Measurements from ENCODE around the gene ELMOD1.

ELMOD1 gene

DNA sequence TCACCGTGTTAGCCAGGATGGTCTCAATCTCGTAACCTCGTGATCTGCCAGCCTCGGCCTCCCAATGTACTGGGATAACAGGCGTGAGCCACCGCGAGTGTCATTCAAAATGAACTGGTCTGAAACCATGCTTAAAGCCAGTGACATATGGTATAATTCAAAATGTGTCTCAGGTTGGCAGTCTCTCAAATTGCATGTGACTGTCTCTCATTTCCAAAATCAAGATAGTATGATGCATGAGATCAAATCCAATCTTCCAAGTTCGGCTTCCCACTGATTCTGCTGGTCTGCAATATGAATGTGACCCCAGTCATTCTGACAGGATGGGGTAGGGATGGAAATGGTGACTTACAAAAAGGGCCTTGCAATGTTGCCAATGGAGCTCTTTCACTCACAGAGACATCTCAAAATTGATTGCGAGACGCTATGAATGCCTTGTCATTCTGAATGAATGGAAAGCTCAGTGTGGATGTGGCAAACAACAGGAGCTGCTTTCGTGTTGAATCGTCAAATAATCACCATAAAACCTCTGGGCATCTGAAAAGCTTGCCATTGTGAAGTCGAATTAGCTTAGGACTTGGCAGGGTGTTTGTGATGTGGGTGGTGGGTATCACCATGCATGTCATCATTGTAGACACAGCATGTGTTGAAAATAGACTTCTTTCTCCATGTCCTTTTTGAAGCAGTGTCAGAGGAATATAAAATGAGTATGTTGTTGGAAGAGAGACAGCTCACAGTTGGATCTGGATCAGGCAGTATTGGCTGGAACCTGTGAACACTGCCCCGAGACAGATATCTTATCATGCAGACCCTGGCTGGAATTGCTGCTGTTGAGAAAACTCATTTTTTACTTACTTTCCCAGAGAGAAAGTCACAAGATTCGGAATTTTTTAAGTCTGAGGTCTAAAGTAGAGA, 108.7 kb downstream of the ELMOD1 start:
- no peak for DNase-seq
- TF ChIP-seq GATA1 (IDR thresholded peaks at IDR 0.05; ENCODE audit: low read depth, low read length) (no peak), POLR2A (IDR thresholded peaks at IDR 0.05; ENCODE audit: low read length) (no peak)

- no peak for DNase-seq
- TF ChIP-seq GATA1 (IDR thresholded peaks at IDR 0.05; ENCODE audit: low read depth, low read length), result no peak
- no peak for TF ChIP-seq POLR2A (IDR thresholded peaks at IDR 0.05; ENCODE audit: low read length)
Observed at GRCh38 chr11:107702109-107702660, 111.2 kb downstream of the ELMOD1 start.

DNA sequence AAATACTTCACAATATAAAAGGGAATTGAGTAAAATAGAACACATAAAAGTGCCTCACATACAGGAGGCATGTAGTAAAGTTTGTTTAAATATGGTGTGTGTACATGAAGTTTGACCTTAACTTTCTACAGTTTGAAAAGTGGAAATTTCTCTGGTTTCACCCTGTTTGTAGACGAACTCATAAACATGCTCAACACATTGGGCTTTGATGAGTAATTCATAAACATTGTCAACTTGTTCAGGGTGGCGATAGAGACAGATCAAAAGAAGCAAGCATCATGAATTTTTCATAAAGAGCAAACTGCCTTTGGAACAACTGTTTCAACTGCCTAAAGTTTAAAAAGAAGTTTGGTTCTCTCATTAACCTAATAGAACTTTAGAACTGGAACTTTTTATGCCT, 111.8 kb downstream of the ELMOD1 start:
- DNase-seq, result no peak
- TF ChIP-seq GATA1 (IDR thresholded peaks at IDR 0.05; ENCODE audit: low read depth, low read length) (no peak), POLR2A (IDR thresholded peaks at IDR 0.05; ENCODE audit: low read length) (no peak)

DNA sequence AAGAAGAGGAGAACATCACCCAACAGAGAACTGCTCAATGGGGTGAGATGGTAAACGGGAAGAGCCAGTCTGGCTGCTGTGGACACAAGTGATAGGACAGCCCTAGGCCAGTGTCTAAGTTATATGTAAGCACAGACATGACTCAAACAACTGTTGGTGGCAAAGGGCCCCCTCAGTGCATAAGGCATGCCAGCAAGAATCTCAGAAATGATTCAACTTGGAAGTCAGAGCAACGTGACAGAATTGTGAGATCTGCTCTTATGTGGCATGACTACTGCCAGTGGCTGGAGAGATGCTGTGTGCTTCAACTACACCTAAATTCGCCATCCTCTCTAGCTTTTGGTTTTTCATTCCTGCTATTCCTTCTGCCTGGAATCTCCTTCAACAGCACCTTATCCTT, 113.5 kb downstream of the ELMOD1 start:
- DNase-seq, result no peak

DNA sequence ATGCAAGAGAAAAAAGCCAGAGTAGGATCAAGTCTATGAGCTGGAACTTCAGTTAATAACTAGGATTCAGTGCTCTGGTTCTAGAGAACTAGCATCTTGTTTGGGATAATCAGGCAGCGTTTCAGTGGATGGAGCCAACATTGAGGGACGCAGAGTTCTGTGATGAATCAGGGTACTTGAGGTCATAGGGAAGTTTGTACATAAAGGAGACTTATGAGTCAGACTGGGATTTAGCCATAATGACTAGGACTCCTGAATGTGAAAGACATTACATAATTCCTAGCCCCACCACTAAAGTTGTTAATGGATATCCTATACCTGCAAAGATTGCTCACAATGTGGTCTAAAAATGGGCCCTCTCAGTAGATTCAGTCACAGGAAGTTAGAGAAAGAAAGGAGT, 114.1 kb downstream of the ELMOD1 start:
- TF ChIP-seq POLR2A (IDR thresholded peaks at IDR 0.05; ENCODE audit: low read length) (no peak), GATA1 (IDR thresholded peaks at IDR 0.05; ENCODE audit: low read depth, low read length) (no peak)
- DNase-seq, result no peak

More for the DNA sequence above, 113.5 kb downstream of the ELMOD1 start:
- no peak for TF ChIP-seq POLR2A (IDR thresholded peaks at IDR 0.05; ENCODE audit: low read length)
- no peak for TF ChIP-seq GATA1 (IDR thresholded peaks at IDR 0.05; ENCODE audit: low read depth, low read length)

DNA sequence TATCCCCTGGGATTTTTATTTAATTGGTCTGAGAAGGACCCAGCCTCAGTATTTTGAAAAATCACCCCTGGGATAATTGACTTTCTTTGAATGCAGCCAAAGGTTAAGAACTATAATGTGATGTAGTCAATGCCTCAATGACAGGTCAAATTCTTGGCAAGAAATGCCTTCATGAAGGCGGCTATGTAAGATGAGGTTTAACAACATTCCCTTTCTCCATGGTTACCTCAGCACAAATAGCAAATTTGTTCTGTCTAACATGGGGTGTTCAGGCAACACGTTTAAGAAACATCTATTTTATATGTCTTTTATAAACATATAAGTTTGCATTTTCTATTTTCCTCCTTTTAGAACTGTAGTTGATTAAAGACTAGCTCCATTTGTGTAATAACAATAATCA, 115.6 kb downstream of the ELMOD1 start:
- TF ChIP-seq POLR2A (IDR thresholded peaks at IDR 0.05; ENCODE audit: low read length) (no peak), GATA1 (IDR thresholded peaks at IDR 0.05; ENCODE audit: low read depth, low read length) (no peak)
- DNase-seq, result no peak

GRCh38 chr11:107707215-107707671, 116.3 kb downstream of the ELMOD1 start:
- DNase-seq, result no peak
- TF ChIP-seq GATA1 (IDR thresholded peaks at IDR 0.05; ENCODE audit: low read depth, low read length), result no peak
- no peak for TF ChIP-seq POLR2A (IDR thresholded peaks at IDR 0.05; ENCODE audit: low read length)

DNA sequence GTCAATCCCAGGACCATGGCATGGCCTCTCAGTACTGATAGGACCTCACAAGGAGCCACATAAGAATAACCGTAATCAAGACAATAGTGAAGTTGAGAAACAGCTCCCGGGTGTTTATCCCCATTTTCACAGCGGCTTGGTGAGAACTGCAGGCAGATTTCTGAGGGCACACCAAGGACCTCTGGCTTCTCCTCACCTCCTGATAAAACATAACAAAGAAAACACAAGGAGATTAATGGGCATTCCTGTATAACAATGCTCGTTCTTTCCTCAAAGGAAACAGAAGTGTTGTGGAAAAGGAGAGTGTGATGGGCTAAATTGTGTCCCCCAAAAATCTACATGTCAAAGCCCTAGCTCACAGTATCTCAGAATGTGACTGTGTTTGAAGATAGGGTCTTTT, 116.9 kb downstream of the ELMOD1 start:
- no peak for DNase-seq
- TF ChIP-seq POLR2A (IDR thresholded peaks at IDR 0.05; ENCODE audit: low read length) (no peak), GATA1 (IDR thresholded peaks at IDR 0.05; ENCODE audit: low read depth, low read length) (no peak)

DNA sequence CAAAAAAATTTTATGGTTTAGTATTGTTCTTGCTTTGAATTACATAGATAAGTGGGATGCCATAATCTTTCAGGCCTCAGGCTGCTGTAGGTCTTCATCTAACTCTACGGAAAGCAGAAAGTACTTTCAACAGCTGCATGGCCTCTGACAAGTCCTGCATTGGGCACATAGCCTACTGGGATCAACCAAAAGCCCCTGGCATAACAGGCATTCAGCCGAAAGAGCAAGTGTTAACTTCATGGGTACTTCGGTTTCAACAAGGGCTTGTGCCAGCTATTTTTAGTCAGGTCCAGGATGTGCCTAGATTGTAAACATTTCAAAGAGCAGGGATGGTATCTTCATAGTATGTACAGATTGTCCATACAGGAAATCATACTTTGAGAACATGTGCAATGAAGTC, 117.8 kb downstream of the ELMOD1 start:
- TF ChIP-seq POLR2A (IDR thresholded peaks at IDR 0.05; ENCODE audit: low read length), result no peak
- no peak for DNase-seq

DNA sequence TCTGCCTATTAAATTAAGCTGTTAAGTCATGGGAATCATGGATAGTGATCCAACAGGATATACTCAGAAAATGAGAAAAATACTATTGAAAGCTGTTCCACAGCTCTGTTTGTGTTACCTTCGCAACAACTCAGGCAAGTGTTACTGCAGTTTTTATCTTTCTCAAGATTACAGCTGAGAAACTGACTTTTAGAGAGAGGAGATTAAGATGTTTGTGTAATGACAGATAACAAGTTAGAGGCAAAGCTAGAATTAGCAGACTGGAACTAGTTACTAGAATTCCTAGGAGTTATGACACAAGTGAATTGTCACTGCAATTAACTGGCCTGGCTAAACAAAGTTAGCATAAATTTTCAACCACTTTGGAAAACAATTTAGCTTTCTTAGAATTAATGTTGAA, 119.4 kb downstream of the ELMOD1 start:
- DNase-seq, result no peak
- TF ChIP-seq GATA1 (IDR thresholded peaks at IDR 0.05; ENCODE audit: low read depth, low read length), result no peak
- no peak for TF ChIP-seq POLR2A (IDR thresholded peaks at IDR 0.05; ENCODE audit: low read length)

GRCh38 chr11:107711861-107712755, 121.2 kb downstream of the ELMOD1 start, which contains the start of gene SLN:
TSS of gene SLN (minus strand) at chr11:107712056.
- no peak for DNase-seq

DNA sequence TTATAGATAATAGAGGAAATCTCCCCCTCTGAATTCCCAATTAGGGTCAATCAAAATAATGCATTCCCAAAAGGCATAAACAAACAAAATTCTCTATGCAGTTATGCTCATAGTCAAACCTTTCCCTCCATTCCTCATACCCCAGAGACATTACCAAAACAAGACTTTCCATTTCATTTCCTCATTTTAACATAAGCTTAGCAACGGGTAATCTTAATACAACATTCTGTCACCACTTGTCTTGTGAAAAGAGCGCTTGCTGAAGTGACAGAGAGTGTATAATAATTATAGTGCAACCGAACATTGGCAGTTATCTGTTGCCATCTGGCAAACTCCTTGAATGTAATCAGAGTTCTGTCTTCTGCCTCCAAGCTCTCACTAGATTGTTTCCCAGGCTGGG, 122.1 kb downstream of the ELMOD1 start:
- TF ChIP-seq POLR2A (IDR thresholded peaks at IDR 0.05; ENCODE audit: low read length) (no peak), GATA1 (IDR thresholded peaks at IDR 0.05; ENCODE audit: low read depth, low read length) (no peak)
- no peak for DNase-seq

More at GRCh38 chr11:107711861-107712755, 121.2 kb downstream of the ELMOD1 start, which contains the start of gene SLN:
- TF ChIP-seq POLR2A (IDR thresholded peaks at IDR 0.05; ENCODE audit: low read length) (no peak), GATA1 (IDR thresholded peaks at IDR 0.05; ENCODE audit: low read depth, low read length) (no peak)
